ENCODE data around the gene SHFL.

DNA sequence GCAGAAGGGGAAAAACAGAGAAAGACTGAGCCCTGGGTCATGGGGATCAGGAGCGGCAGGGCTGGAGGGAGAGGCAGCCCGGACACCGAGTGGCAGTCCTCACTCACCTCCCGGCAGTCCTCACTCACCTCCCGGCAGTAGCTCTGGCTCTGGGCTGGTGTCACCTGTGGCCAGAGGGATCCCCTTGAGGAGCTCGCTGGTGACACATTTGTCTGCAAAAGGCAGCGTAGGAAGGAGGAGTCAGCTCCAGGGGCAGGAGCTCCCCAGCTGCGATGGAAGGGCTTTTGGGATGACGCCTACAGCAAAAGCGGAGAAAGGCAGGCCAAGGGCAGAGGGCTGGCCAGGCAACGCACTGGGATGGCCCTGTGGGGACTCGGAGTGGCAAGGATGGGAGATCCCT is 32.8 kb downstream of the SHFL start:
- TF ChIP-seq, protein P1, sequence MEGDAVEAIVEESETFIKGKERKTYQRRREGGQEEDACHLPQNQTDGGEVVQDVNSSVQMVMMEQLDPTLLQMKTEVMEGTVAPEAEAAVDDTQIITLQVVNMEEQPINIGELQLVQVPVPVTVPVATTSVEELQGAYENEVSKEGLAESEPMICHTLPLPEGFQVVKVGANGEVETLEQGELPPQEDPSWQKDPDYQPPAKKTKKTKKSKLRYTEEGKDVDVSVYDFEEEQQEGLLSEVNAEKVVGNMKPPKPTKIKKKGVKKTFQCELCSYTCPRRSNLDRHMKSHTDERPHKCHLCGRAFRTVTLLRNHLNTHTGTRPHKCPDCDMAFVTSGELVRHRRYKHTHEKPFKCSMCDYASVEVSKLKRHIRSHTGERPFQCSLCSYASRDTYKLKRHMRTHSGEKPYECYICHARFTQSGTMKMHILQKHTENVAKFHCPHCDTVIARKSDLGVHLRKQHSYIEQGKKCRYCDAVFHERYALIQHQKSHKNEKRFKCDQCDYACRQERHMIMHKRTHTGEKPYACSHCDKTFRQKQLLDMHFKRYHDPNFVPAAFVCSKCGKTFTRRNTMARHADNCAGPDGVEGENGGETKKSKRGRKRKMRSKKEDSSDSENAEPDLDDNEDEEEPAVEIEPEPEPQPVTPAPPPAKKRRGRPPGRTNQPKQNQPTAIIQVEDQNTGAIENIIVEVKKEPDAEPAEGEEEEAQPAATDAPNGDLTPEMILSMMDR (conservative IDR thresholded peaks at IDR 0.05; ENCODE audit: low read depth, low read length): no peak
- TF ChIP-seq EZH2 (IDR thresholded peaks at IDR 0.05; ENCODE audit: low read length, unreplicated experiment): no peak
